HG03045 (cell line): ENCODE data around the gene CERS3.
"Not testable (repeated sequence)": the region's sequence is repeated elsewhere in the genome, so short reads cannot be mapped to it uniquely, and the experiment has no call there.

Experiments
- ATAC-seq: cut with Tn5 transposase; IDR thresholded peaks from one replicate; pipeline ENCODE4 v1.9.1; 2021; ENCODE audit warnings: mild to moderate bottlenecking, moderate library complexity; ENCODE audit not compliant: unreplicated experiment

The CERS3 gene

GRCh38 chr15:100468285-100468684, 60.5 kb downstream of the CERS3 start:
- ATAC-seq, result no peak

- ATAC-seq, result no peak
Measured at GRCh38 chr15:100466073-100466472, 62.7 kb downstream of the CERS3 start.

GRCh38 chr15:100464888-100465287, 63.9 kb downstream of the CERS3 start:
- no peak for ATAC-seq

GRCh38 chr15:100464256-100464655, 64.5 kb downstream of the CERS3 start:
- no peak for ATAC-seq

- no peak for ATAC-seq
Measured at GRCh38 chr15:100463515-100463914, 65.2 kb downstream of the CERS3 start.

- no peak for ATAC-seq
Measured at GRCh38 chr15:100461049-100461448, 67.7 kb downstream of the CERS3 start.

GRCh38 chr15:100457201-100457600, 71.5 kb downstream of the CERS3 start:
- ATAC-seq, result no peak

GRCh38 chr15:100454148-100454547, 74.6 kb downstream of the CERS3 start:
- ATAC-seq, result no peak

GRCh38 chr15:100448481-100448880, 80.3 kb downstream of the CERS3 start:
- ATAC-seq, result no peak

GRCh38 chr15:100441063-100441462, 87.7 kb downstream of the CERS3 start:
- ATAC-seq, result not testable (repeated sequence)

- ATAC-seq, result no peak
Measured at GRCh38 chr15:100439514-100439913, 89.2 kb downstream of the CERS3 start.

- no peak for ATAC-seq
Measured at GRCh38 chr15:100438570-100438969, 90.2 kb downstream of the CERS3 start.

- no peak for ATAC-seq
Measured at GRCh38 chr15:100437261-100437660, 91.5 kb downstream of the CERS3 start.

- no peak for ATAC-seq
Measured at GRCh38 chr15:100434561-100434960, 94.2 kb downstream of the CERS3 start.

GRCh38 chr15:100434038-100434437, 94.7 kb downstream of the CERS3 start:
- ATAC-seq, result no peak

- no peak for ATAC-seq
Measured at GRCh38 chr15:100433304-100433703, 95.4 kb downstream of the CERS3 start.

- no peak for ATAC-seq
Measured at GRCh38 chr15:100430411-100430810, 98.3 kb downstream of the CERS3 start.

- ATAC-seq, result no peak
Measured at GRCh38 chr15:100429116-100429728, 99.5 kb downstream of the CERS3 start.

- ATAC-seq, result no peak
Measured at GRCh38 chr15:100426937-100427336, 101.8 kb downstream of the CERS3 start.

- no peak for ATAC-seq
Measured at GRCh38 chr15:100405179-100405578, 123.6 kb downstream of the CERS3 start.

GRCh38 chr15:100400996-100401395, 127.8 kb downstream of the CERS3 start:
- no peak for ATAC-seq

- no peak for ATAC-seq
Measured at GRCh38 chr15:100394736-100395440, 133.9 kb downstream of the CERS3 start.

- ATAC-seq, result no peak
Measured at GRCh38 chr15:100393008-100393407, 135.7 kb downstream of the CERS3 start.
